HG02571 (cell line): ENCODE results near the gene QPRT.
"Not testable (repeated sequence)": the region's sequence is repeated elsewhere in the genome, so short reads cannot be mapped to it uniquely, and the experiment has no call there.

Source experiments
- ATAC-seq: cut with Tn5 transposase; IDR thresholded peaks from one replicate; pipeline ENCODE4 v1.9.1; 2021; ENCODE audit warnings: mild to moderate bottlenecking, moderate library complexity; ENCODE audit not compliant: unreplicated experiment

QPRT gene

DNA sequence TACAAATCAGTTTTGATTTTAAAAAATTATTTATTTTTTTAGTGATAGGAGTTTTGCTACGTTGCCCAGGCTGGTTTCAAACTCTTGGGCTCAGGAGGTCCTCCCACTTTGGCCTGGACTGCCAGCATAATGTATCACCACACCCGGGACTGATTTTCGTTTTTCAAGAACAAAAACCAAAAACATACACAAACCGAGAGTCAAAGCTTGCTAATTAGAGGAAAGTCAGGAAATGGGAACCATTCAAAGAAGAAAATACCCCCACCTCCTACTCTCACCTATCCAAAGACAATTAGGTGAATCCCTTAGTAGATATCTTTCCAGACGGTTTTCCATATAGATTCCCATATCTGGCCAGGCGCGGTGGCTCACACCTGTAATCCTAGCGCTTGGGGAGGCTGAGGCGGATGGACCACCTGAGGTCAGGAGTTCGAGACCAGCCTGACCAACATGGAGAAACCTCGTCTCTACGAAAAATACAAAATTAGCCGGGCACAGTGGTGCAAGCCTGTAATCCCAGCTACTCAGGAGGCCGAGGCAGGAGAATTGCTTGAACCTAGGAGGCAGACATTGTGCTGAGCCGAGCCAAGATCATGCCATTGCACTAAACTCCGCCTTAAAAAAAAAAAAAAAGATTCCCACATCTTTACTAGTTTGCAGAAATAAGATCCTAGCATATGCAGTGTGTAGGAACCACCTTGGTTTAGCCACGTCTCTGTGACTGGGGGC, 16.8 kb upstream of the QPRT start:
- ATAC-seq: no peak

DNA sequence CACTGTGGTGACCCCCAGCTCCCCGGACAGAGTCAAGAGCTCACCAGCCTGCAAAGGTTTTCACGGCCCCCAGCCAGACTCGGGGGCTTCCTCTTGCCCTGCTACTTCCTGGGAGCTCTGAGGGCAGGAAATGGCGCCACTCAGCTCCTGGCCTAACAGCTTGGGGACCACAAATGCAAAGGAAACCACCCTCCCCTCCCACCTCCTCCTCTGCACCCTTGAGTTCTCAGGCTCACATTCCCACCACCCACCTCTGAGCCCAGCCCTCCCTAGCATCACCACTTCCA, 16.3 kb upstream of the QPRT start:
- no peak for ATAC-seq

DNA sequence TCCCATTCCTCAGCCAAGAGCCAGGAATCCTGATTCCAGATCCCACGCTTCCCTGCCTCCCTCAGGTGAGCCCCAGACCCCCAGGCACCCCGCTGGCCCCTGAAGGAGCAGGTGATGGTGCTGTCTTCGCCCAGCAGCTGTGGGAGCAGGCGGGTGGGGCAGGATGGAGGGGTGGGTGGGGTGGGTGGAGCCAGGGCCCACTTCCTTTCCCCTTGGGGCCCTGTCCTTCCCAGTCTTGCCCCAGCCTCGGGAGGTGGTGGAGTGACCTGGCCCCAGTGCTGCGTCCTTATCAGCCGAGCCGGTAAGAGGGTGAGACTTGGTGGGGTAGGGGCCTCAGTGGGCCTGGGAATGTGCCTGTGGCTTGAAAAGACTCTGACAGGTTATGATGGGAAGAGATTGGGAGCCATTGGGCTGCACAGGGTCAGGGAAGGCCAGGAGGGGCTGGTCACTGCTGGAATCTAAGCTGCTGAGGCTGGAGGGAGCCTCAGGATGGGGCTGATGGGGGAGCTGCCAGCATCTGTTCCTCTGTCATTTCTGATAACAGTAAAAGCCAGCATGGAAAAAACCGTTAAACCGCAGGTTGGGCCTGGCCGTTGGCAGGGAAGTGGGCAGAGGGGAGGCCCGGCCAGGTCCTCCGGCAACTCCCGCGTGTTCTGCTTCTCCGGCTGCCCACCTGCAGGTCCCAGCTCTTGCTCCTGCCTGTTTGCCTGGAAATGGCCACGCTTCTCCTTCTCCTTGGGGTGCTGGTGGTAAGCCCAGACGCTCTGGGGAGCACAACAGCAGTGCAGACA, 15.8 kb upstream of the QPRT start, which contains the start of gene SPN:
TSS of gene SPN (plus strand) at position 232 of the 791 bp plus-strand sequence. CDS start at position 714, 482 bp downstream.
- ATAC-seq: no peak

DNA sequence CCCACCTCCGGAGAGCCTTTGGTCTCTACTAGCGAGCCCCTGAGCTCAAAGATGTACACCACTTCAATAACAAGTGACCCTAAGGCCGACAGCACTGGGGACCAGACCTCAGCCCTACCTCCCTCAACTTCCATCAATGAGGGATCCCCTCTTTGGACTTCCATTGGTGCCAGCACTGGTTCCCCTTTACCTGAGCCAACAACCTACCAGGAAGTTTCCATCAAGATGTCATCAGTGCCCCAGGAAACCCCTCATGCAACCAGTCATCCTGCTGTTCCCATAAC, 15.2 kb upstream of the QPRT start:
- ATAC-seq: no peak

DNA sequence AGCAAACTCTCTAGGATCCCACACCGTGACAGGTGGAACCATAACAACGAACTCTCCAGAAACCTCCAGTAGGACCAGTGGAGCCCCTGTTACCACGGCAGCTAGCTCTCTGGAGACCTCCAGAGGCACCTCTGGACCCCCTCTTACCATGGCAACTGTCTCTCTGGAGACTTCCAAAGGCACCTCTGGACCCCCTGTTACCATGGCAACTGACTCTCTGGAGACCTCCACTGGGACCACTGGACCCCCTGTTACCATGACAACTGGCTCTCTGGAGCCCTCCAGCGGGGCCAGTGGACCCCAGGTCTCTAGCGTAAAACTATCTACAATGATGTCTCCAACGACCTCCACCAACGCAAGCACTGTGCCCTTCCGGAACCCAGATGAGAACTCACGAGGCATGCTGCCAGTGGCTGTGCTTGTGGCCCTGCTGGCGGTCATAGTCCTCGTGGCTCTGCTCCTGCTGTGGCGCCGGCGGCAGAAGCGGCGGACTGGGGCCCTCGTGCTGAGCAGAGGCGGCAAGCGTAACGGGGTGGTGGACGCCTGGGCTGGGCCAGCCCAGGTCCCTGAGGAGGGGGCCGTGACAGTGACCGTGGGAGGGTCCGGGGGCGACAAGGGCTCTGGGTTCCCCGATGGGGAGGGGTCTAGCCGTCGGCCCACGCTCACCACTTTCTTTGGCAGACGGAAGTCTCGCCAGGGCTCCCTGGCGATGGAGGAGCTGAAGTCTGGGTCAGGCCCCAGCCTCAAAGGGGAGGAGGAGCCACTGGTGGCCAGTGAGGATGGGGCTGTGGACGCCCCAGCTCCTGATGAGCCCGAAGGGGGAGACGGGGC, 14.7 kb upstream of the QPRT start:
- no peak for ATAC-seq

DNA sequence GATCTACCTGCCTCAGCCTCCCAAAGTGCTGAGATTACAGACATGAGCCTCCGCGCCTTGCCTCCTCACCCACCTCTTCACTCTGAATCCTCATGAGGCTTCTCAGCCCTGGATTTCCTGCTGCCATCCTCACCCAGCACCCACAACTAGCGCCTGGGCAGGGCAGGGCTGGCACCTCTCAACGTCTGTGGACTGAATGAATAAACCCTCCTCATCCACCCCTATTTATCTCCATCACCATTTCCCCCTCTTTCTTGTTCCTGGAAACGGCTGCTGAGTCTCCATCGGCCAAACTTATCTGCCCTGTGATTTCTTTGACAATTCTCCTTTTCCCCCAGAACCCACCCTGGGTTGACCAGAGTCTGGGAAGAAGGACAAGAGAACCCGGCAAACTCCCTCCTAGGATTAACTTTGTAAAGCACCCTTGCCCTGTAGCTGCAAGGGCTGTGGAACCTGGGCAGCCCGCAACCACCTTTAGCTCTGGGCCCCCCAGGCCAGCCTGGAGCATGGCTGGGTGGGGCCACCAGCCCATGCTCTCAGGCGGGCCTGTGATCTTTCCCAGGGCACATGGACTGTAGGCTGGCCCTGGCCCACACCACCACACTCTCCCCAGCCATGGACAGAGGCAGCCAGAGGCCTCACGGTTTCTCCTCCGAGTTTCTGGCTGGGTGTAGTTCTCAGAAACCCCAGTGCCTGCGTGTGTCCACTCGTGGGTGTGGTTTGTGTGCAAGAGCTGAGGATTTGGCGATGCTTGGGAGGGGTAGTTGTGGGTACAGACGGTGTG, 13.5 kb upstream of the QPRT start:
- ATAC-seq: no peak

DNA sequence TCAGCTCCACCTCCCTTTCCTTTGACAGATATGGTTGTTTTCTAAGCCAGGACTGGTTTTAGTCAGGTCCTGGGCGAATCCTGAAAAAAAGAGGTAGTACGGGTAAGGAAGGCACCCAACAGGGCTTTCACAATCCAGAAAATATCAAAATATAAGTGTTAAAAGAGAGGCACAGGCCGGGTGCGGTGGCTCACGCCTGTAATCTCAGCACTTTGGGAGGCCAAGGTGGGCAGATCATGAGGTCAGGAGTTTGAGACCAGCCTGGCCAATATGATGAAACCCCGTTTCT, 11.7 kb upstream of the QPRT start:
- ATAC-seq: not testable (repeated sequence)

DNA sequence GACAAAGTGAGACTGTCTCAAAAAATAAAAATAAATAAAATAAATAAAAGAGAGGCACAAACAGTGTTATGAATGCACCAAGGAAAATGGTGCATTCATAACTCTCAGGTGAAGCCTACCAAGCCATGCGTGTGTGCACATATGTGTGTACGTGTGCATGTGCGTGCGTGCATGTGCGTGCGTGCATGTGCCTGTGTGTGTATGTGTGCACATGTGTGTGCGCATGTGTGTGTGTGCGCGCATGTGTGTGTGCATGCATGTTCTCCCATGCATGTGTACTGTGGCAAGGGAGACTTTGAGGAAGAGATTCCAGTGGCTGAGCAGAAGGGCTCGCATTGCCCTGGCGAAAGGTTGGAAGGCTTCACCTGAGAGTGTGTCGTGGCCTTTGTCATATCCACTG, 11.2 kb upstream of the QPRT start:
- no peak for ATAC-seq

DNA sequence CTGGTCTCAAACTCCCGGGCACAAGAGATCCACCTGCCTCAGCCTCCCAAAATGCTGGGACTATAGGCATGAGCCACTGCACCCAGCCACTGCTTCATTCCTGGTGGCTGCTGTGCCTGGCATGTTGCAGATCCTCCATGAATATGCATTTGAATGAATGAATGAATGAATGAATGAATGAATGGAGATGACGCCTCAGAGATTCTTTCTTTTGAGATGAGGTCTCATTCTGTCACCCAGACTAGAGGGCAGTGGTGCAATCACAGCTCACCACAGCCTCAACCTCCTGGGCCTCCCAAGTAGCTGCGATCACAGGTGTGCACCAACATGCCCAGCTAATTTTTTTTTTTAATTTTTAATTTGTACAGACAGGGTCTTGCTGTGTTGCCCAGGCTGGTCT, 10.7 kb upstream of the QPRT start:
- ATAC-seq: no peak

DNA sequence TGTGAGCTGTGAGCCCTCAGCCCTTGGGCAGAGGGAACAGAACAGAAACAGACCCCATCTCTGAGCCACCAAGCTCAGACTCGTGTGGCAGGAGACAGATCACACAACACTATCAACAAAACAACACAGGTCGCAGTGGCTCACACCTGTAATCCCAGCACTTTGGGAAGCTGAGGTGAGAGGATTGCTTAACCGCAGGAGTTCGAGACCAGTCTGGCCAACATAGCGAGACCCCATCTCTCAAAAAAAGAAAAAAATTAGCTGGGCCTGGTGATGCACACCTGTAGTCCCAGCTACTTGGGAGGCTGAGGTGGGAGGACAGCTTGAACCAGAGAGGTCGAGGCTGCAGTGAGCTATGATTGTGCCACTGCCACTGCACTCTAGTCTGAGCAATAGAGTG, 5.5 kb upstream of the QPRT start:
- ATAC-seq: no peak

DNA sequence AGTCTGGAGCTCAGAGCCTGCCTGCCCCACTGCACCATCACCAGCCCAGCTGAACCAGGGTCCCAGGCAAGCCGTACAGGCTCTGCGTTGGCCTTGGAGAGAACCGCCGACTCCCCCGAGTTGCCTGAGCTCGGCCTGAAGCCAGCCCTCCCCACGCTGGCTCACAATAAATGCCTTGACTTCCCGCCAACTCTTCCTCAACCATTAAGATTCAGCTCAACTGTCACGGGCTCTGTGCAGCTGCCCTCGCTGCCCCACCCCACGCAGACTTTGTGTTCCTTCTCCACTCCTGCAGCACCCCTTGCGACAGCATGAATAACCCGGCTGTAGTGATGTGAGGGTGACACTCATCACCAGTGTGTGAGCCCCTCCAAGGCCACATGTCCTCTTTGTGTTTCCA, 4.8 kb upstream of the QPRT start:
- ATAC-seq: no peak

DNA sequence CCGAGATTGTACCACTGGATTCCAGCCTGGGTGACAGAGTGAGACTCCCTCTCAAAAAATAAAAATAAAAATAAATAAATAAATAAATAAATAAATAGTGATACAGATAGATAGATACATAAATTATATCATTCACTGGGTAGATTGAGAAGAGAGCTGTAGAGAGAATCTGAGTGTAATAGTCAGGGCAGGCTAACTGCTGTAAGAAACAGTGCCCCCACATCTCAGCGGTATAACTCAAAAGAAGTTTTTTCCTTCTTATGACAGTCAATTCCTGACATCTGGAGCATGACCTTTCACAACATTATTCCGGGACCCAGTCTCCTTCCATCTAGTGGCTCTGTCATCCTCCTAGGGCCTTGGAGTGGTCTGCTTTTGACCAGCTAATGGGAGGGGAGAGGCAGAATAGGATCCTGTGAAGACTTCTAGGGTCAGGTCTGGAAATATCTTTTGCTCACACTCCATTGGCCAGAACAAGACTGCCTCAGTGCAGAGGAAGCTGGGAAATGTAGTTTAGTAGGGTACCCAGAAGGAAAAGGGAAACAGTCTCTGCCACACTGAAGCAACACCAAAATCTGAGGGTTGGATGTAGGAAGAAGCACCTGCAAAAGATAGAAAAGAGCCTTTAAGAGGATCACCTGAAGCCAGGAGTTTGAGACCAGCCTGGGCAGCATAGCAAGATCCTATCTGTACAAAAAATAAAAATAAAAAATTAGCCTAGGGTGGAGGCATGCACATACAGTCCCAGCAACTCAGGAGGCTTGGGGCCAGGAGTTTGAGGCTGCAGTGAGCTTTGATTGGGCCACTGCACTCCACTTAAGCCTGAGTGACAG, 3.0 kb upstream of the QPRT start:
- ATAC-seq: no peak

DNA sequence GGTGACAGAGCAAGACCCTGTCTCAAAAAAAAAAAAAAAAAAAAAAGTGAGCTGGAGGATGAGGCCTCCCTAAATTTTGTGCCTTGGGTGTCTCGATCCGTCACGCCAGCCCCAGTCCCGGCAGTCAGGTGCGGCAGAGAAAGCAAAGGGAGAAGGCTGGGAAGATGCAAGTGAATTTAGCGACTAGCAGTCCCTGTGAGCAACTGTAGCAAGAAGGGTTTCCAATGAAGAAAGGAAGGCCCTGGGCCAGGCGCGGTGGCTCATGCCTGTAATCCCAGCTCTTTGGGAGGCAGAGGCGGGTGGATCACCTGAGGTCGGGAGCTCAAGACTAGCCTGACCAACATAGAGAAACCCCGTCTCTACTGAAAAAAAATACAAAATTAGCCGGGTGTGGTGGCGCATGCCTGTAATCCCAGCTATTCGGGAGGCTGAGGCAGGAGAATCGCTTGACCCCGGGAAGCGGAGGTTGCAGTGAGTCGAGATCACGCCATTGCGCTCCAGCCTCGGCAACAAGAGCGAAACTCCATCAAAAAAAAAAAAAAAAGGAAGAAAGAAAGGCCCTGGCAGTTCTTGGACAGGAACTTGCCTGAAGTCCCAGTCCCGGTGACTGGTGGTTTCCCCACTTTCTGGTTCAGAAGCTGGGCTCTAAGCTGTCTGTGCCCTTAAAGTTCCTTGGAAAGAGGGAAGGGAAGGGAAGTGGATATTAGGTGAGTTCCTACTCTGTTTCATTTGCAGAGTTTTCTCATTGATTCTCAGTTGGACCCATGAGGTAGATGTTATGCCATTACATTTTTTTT, 1.8 kb upstream of the QPRT start:
- no peak for ATAC-seq

DNA sequence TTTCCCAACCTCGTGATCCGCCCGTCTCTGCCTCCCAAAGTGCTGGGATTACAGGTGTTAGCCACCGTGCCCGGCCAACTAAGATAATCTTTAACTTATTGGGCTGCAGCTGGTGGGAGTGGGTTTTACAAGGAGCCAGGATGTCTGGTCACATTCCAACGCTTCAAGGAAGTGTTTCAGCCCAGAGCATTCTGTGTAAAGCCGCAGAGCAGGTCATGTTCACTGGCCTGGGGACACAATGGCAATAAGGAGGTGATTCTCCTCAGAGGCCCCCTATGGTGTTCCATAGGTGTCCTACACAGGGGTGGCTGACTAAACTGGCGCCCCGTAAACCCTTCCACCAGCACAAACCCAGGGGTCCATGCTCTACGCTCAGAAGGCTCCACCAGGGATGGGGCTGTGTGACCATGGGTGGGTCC, 1.2 kb downstream of the QPRT start:
- ATAC-seq: no peak

DNA sequence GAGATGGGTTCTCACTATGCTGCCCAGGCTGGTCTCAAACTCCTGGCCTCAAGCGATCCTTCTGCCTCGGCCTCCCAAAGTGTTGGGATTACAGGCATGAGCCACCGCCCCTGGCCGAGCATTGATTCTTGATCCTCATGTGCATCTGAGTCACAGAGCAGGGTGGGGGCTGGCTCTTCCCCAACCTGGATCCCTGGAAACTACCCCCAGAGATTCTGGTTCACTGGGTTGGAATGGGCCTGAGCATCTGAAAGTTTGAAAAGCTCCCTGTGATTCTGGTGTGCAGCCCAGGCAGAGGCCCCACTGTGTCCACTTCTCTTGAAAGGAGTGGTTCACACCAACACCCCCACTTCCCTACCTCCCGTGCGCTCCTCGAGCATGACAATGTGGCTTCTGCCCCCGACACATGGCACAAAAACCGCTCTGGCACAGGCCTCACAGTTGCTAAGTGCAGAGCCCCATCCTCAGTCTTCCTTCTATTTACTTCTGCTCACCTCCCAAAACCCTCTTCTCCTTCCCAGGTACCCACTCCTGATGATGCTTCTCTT, 4.6 kb downstream of the QPRT start:
- no peak for ATAC-seq

DNA sequence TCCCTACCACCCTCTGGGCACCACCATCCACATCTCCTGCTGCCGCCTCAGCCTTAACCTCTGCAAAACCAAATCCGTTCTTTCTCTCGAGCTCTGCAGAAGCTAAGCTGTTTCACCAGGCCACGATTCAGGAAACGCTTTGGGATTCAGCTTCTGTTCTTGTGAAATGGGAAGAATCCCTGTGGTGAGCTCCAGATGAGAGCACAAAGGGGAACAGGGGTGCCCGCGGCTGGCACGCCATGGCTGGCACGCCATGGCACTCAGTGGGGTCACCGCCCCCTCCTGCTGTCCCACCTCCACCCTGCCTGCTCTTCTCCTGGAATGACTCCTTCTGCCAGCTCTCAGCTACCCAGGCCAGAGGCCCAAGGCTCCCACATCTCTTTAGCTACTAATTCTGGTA, 5.7 kb downstream of the QPRT start:
- no peak for ATAC-seq

DNA sequence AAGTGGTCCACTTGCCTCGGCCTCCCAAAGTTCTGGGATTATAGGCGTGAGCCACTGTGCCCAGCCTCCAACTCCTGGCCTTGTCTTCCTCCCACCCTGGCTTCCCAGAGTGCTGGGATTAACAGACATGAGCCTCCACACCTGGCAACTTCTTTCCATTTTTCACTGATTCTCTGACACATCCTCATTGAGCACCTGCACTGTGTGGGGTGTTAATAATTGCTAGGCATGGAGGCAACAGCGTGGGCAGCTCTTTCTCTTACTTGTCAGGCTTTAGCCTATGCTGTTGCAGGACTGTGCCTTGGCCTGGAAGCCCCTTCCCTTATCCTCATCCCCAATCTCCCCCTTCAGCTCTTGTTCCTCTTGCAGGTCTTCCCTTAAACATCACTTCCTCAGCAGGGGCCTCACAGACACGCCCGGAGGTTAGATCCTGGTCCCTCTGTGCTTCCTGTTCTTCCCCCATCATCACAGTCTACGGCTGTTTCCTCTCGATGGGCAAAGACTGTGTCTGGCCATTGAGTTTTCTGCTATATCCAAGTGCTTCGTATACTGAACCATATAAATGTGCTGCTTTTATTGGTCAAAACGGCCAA, 7.9 kb downstream of the QPRT start:
- ATAC-seq: no peak

DNA sequence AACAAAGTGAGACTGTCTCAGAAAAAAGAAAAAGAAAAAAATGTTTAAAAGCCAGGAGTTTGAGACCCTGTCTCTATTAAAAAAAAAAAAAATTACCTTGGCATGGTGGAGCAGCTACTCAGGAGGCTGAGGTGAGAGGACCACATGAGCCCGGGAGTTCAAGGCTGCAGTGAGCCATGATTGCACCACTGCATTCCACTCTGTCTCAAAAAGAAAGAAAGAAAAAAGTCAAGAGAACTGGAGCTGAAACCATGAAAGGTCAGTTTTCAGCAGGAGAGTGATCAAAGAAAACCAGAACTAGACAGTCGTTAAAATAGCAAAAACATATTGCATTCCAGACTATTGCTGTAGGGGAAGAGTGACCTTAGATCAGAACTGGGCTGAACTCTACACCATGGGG, 8.8 kb downstream of the QPRT start:
- ATAC-seq: no peak

DNA sequence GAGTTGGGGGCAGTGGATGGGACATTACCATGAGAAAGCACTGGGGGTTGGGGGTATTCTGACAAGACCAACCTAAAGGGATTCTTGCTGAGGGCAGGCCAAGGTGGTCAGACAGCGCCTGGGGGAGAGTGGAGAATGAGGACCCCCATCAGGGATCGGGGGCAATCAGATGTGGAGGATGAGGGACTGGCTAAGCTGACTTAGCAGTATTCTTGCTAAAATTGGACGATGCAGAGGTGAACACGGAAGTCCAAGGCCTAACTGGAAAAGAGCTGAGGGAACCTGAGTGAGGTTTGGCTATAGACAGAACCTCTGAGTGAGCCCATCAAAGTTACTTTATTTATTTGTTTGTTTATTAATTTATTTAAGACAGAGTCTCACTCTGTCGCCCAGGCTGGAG, 9.2 kb downstream of the QPRT start:
- no peak for ATAC-seq
